Gastroesophageal sphincter (tissue), 4 donors: ENCODE measurements around the gene ORC3. TPM values are rescaled to one million over a fixed set of nuclear protein-coding genes. Genes with fewer than 3 reads are reported as not detected.
A peak's percentile ranks its signal among the peaks of the same experiment; 100 is the strongest.

ENCODE experiments used
- ATAC-seq: fragments of 150-250 bp; one replicate; pipeline ENCODE4 v1.9.1; 2016; ENCODE audit warnings: mild to moderate bottlenecking, moderate library complexity
- H3K27ac ChIP-seq, 4 donors: fragments of 200-600 bp; sonication (generic) in 3 of 4; 1 replicate in 3 of 4; 2 replicates in 1 of 4; pipeline ENCODE4 v1.5.1; 2016 to 2019
- H3K27me3 ChIP-seq: fragments of 200-600 bp; sonication (generic); one replicate; pipeline ENCODE4 v1.5.1; 2019
- H3K36me3 ChIP-seq, 2 donors: fragments of 200-600 bp; sonication (generic); one replicate each; pipeline ENCODE4 v1.5.1; 2019; ENCODE audit warnings: control low read depth in 1 of 2
- H3K4me1 ChIP-seq, 3 donors: fragments of 200-600 bp; sonication (generic); 1 replicate in 2 of 3; 2 replicates in 1 of 3; pipeline ENCODE4 v1.5.1; 2016 to 2019; ENCODE audit warnings: control low read depth in 2 of 3
- H3K4me3 ChIP-seq, 2 donors: fragments of 200-600 bp; sonication (generic); one replicate each; pipeline ENCODE4 v1.5.1; 2019; ENCODE audit warnings: mild to moderate bottlenecking in 1 of 2, moderate library complexity in 1 of 2
- H3K9me3 ChIP-seq, 3 donors: fragments of 200-600 bp; sonication (generic); one replicate each; pipeline ENCODE4 v1.5.1; 2017 to 2019; ENCODE audit warnings: control low read depth in 2 of 3
- EP300 ChIP-seq: sonication (generic); formaldehyde crosslinking; IDR thresholded peaks from one replicate; pipeline ENCODE4 v1.6.1; 2017; ENCODE audit warnings: antibody characterized with exemption, mild to moderate bottlenecking
- POLR2A ChIP-seq, 2 donors: fragments of 450-650 bp; IDR thresholded peaks; one replicate each; pipeline ENCODE4 v1.6.1; 2017; ENCODE audit warnings: antibody characterized with exemption in 2 of 2, mild to moderate bottlenecking in 2 of 2, moderate library complexity in 1 of 2
- POLR2AphosphoS5 ChIP-seq: sonication (generic); formaldehyde crosslinking; IDR thresholded peaks from one replicate; pipeline ENCODE4 v1.6.1; 2017; ENCODE audit warnings: antibody characterized with exemption
- WGBS, 2 donors: methylation state at CpG; one replicate each; pipeline ENCODE4 v1.1.5; 2018; ENCODE audit warnings: low coverage in 1 of 2; 5-methylcytosine and 5-hydroxymethylcytosine counted together
- total RNA-seq, 4 donors: library from RNA; depleted of rRNA; stranded (reverse); fragments of >200 nt; gene quantifications; one replicate each; pipeline ENCODE4 v1.1.0, GENCODE V29; 2016
- TF ChIP-seq, protein P1 (sequence below), 4 experiments: fragments of 200-600 bp in 2 of 4; fragments of 450-650 bp in 2 of 4; sonication (generic) in 1 of 4; IDR thresholded peaks; one replicate each; pipeline ENCODE4 v1.5.1; 2017 to 2019; ENCODE audit warnings: antibody characterized with exemption in 4 of 4, mild to moderate bottlenecking in 2 of 4, moderate library complexity in 2 of 4

ORC3 gene
- total RNA-seq, 4 donors from 2014 or later = 11.3 to 24.3 (median 14.1) TPM

DNA sequence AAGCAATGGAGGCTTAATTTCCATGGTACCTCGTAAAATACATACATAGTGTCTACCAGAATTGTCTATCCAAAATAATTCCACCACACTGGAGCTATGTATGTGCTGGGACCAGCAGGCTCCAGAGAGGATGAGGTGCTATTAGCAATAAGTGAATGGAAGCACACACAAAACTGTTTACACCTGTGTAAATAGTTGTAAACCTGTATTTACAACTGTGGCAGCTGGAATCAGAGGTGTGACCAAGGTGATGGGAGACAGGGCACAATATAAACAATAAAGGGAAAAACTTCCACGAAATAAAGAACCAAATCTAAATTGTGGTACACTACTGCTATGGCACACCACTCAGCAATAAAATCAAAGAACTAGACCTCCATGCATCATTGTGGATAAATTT lies 14.5 kb upstream of the ORC3 start:
- peaks cover 3 to 23% (median 7%) of the 10 kb centered on the region in 3 donors for H3K4me1 ChIP-seq
- H3K4me3 ChIP-seq = no peak overlapping the region
- no peaks in the 10 kb centered on the region for H3K27me3 ChIP-seq
- TF ChIP-seq POLR2AphosphoS5 (no peak), POLR2A (IDR thresholded peaks at IDR 0.05) (no peak), EP300 (no peak)
- TF ChIP-seq, protein P1, sequence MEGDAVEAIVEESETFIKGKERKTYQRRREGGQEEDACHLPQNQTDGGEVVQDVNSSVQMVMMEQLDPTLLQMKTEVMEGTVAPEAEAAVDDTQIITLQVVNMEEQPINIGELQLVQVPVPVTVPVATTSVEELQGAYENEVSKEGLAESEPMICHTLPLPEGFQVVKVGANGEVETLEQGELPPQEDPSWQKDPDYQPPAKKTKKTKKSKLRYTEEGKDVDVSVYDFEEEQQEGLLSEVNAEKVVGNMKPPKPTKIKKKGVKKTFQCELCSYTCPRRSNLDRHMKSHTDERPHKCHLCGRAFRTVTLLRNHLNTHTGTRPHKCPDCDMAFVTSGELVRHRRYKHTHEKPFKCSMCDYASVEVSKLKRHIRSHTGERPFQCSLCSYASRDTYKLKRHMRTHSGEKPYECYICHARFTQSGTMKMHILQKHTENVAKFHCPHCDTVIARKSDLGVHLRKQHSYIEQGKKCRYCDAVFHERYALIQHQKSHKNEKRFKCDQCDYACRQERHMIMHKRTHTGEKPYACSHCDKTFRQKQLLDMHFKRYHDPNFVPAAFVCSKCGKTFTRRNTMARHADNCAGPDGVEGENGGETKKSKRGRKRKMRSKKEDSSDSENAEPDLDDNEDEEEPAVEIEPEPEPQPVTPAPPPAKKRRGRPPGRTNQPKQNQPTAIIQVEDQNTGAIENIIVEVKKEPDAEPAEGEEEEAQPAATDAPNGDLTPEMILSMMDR (IDR thresholded peaks at IDR 0.05) = no peak
- no peaks in the 10 kb centered on the region for H3K9me3 ChIP-seq
- H3K27ac ChIP-seq = no peak overlapping the region
- no peak for ATAC-seq
- 33 to 69% methylated on average over 2 of the region's 2 CpGs for WGBS, 2 donors
- peaks cover 0 to 13% of the 10 kb centered on the region in 2 donors for H3K36me3 ChIP-seq

DNA sequence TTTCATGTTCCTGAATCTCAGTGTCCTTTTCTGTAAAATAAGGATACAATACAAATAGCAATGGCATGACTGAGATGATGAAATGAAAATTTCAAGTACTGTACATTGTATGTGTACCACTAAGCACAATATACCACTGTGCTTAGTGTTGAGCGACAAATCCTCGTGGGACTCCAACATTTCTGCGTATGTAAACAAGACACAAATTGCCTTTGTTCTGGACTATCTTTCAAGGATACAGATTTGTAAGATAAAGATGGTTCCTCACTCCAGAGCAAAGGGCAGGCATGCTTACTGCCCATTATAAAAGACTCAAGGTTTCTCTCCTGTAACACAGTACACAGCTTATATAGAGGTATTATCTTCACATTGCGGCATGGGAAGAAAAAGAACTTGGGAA lies 6.1 kb upstream of the ORC3 start:
- Histone ChIP-seq H3K9me3 (no peaks in the 10 kb centered on the region), H3K4me3 (no peak overlapping the region), H3K4me1 (peaks cover 0 to 44% (median 5%) of the 10 kb centered on the region in 3 donors), H3K27me3 (no peaks in the 10 kb centered on the region), H3K27ac (no peak overlapping the region), H3K36me3 (peaks cover 0 to 44% of the 10 kb centered on the region in 2 donors)
- no peak for TF ChIP-seq POLR2A (IDR thresholded peaks at IDR 0.05)
- no peak for TF ChIP-seq POLR2AphosphoS5
- TF ChIP-seq, protein P1 (IDR thresholded peaks at IDR 0.05) = no peak
- no peak for TF ChIP-seq EP300
- no peak for ATAC-seq
- WGBS, 2 donors = 89 to 94% methylated on average over 3 to 4 of the region's 4 CpGs

DNA sequence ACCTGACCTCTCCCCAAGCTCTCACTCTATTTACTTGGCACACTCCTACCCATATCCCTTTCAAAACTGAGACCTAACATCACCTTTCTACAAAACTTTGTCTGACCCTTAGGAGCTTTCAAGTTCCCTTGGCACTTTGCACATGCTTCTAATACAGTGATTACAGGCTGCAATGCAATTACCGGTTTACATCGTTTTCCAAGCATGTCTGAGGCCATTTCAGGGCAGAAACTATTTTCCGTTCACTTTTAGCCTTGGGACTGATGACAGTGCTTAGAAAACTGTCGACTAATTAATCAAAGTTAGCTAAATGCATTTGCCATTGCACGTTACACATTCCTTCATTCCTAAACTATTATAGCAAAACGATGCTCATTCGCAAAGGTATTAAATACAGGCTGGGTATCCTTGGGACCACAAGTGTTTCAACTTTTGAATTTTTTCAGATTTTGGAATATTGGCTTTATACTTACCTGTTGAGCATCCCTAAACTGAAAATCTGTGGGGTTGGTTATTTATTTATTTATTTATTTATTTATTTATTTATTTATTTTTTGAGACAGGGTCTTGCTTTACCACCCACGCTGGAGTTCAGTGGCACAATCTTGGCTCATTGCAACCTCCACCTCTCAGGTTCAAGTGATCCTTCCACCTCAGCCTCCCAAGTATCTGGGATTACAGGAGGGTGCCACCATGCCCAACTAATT lies 3.4 kb upstream of the ORC3 start:
- WGBS, 2 donors = 89 to 95% methylated on average over 5 to 8 of the region's 8 CpGs
- H3K27me3 ChIP-seq = no peaks in the 10 kb centered on the region
- peaks cover 0 to 20% of the 10 kb centered on the region in 2 donors for H3K36me3 ChIP-seq

DNA sequence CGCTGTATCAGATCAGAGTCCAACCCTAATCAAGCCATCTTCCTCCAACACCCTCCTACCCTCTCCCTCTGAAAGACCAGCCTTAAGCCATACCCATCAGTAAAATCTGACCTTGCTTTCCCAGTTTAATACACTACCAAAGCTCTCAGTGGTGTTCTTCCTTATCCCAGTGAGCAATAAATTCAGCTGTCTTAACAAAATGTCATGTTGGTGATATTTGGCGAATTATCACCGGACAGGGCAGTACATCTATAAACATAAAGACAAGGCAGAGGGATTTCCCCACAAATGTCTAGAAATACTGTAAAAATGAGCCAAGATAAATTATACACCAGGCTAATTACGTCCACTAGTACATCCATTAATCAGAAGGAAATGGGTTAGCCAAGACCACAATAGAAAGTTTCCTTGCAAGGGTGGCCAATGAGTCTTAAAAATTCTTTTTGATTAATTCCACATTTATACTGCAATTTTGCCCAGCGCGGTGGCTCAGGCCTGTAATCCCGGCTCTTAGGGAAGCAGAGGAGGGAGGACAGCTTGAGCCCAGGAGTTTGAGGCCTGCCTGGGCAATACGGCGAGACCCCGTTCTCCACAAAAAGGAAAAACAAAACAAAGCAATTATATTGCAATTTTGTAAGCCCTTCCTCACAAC lies 1.1 kb upstream of the ORC3 start:
- Histone ChIP-seq H3K9me3 (no peaks in the 10 kb centered on the region), H3K4me3 (peak overlapping the region; percentile 77 to 96), H3K36me3 (peaks cover 0 to 8% of the 10 kb centered on the region in 2 donors), H3K4me1 (peaks cover 0 to 66% (median 21%) of the 10 kb centered on the region in 3 donors), H3K27ac (peak overlapping the region in 3 of 4 donors; percentile 86 to 90 (median 87)), H3K27me3 (no peaks in the 10 kb centered on the region)
- ATAC-seq = no peak
- TF ChIP-seq POLR2AphosphoS5 = no peak
- 20 to 23% methylated on average over 9 to 10 of the region's 10 CpGs for WGBS, 2 donors

More for the DNA sequence above, 3.4 kb upstream of the ORC3 start:
- peaks cover 0 to 59% (median 19%) of the 10 kb centered on the region in 3 donors for H3K4me1 ChIP-seq
- TF ChIP-seq POLR2A (IDR thresholded peaks at IDR 0.05) = no peak
- no peak for TF ChIP-seq POLR2AphosphoS5
- TF ChIP-seq, protein P1 (IDR thresholded peaks at IDR 0.05) = no peak
- no peak overlapping the region for H3K4me3 ChIP-seq
- no peaks in the 10 kb centered on the region for H3K9me3 ChIP-seq
- ATAC-seq = no peak
- H3K27ac ChIP-seq = no peak overlapping the region

DNA sequence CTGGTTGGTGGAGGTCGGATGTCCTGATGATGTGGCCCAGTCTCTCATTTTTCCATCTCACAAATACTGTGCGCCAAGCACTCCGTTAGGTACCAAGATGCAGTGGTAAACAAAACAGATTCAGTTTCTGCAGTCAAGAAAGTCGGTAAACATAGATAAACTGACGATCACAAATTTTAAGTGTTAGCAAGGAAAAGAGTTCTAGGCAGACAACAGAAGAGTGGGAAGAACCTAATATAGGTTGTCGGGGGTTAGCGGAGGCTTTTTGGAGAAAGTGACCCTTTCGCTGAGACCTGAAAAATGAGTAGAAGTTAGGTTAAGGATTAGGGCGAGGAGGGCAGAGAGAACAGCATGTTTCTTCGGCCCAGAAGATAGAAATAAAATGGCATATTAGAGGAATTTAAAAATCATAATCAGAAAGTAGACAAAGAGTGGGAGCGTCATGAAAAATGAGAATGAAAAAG lies 514 bp downstream of the ORC3 start:
- Histone ChIP-seq H3K27me3 (no peaks in the 10 kb centered on the region), H3K4me1 (peaks cover 0 to 52% (median 21%) of the 10 kb centered on the region in 3 donors), H3K36me3 (peaks cover 0 to 18% of the 10 kb centered on the region in 2 donors), H3K27ac (peak overlapping the region; percentile 47 to 90 (median 86)), H3K9me3 (no peaks in the 10 kb centered on the region), H3K4me3 (peak overlapping the region; percentile 77 to 96)
- ATAC-seq = no peak
- TF ChIP-seq POLR2AphosphoS5 = no peak
- TF ChIP-seq POLR2A (IDR thresholded peaks at IDR 0.05) = no peak
- TF ChIP-seq, protein P1 (IDR thresholded peaks at IDR 0.05) = no peak
- no peak for TF ChIP-seq EP300
- 2 to 5% methylated on average over 8 of the region's 11 CpGs for WGBS, 2 donors
